ENCODE measurements around the gene PSG1.
"Not testable (repeated sequence)": the region's sequence is repeated elsewhere in the genome, so short reads cannot be mapped to it uniquely, and the experiment has no call there.

PSG1 gene

DNA sequence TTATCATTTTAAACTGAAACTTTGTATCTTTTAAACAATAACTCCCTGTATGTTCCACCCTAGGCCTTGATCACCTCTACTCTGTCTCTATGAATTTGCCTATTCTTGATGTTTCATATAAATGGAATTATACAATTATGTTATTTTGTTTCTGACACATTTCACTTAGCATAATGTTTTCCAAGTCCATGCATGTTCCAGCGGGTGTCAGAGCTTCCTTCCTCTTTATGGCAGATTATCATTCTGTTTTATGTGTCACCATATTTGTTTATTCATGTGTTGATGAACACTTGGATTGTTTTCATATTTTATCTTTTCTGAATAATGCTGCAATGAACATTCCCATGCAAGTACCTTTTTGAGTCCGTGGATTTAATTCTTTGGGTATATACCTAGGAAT, 3.2 kb upstream of the PSG1 start:
- not testable (repeated sequence) for H3K4me3 ChIP-seq, H3K27ac ChIP-seq

DNA sequence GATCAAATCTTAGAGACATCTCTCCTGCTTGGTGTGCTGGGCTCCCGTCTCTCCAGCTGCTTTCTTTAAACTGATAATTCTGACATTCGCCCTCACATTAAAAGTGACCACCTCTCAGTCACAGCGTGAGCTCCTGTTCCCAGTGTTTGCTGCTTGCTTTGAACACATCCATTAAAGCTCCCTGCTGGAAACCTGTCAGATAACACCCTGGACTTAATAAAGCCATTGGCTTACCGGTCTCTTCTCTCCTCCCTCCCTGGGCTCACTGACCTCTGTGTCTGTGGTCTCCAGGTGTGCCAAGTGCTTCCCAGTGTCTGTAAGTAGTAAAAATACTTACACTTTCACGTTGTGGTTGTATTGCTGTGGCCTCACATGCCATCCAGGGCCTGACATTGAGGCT, 2.5 kb upstream of the PSG1 start:
- not testable (repeated sequence) for H3K27ac ChIP-seq, H3K4me3 ChIP-seq

DNA sequence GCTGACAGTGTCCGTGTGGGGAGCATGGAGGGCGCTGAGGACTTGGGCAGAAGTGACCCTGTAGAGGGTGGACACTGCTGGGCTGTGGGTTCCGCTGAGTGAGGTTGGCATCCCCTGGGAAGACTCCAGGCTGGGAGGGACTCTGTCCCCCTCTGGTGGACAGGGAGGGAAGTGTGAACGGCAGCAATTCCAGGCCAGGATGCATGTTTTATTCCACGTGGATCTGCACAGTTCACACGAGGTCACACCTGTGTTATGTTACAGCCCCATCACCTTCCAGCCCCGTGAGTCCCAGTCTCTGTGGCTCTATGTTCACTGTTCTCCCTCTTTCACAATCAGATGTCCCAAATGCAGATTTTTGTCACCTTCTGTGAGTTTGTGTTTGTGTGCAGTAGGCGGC, 1.8 kb upstream of the PSG1 start:
- H3K27ac ChIP-seq, H3K4me3 ChIP-seq: not testable (repeated sequence)

- H3K4me3 ChIP-seq, H3K27ac ChIP-seq: not testable (repeated sequence)
Measured at GRCh38 chr19:42880621-42881020, 1.1 kb upstream of the PSG1 start.

DNA sequence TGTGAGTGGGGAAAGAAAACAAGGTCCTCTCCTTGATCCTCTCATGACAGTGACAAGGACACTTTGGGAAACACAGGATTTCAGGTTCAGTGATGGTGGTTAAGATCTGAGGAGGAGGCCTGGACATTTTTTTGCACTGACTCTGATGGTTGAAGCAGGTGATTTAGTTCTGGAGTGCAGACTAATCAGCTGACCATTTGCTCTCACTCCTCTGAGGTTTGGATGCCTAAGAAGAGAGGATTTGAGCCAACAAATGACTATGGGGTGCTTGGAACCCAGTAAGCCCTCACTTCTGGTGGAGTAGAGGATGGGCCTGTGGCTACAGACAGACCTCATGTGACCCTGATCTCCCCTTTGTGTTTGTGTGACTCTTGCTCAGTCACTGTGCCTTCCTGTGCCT, 2.9 kb downstream of the PSG1 start:
- H3K4me3 ChIP-seq = not testable (repeated sequence)
- H3K27ac ChIP-seq = peak overlapping the region in 1 of 21 experiments; percentile 60

DNA sequence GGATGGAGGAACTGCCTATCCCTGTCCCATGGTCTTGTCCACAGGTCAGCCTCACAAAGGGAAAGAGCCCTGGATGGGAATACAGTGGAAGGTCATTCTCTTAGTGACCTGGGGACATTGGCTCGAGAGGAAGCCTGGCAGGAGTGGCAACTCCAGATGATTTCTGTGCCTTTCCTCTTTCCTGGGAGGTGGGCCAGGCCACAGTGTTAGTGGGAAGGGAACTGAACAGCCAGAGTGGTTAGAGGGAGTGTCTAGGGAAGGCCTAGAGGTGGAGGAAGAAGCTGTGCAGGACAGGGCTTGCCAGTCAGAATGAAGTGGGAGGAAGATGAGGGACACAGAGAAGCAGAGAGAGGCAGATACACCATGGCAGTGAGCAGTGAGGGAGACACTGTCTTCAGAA, 3.6 kb downstream of the PSG1 start:
- peak overlapping the region in 6 of 21 experiments; percentile 12 to 60 (median 22) for H3K27ac ChIP-seq
- not testable (repeated sequence) for H3K4me3 ChIP-seq

DNA sequence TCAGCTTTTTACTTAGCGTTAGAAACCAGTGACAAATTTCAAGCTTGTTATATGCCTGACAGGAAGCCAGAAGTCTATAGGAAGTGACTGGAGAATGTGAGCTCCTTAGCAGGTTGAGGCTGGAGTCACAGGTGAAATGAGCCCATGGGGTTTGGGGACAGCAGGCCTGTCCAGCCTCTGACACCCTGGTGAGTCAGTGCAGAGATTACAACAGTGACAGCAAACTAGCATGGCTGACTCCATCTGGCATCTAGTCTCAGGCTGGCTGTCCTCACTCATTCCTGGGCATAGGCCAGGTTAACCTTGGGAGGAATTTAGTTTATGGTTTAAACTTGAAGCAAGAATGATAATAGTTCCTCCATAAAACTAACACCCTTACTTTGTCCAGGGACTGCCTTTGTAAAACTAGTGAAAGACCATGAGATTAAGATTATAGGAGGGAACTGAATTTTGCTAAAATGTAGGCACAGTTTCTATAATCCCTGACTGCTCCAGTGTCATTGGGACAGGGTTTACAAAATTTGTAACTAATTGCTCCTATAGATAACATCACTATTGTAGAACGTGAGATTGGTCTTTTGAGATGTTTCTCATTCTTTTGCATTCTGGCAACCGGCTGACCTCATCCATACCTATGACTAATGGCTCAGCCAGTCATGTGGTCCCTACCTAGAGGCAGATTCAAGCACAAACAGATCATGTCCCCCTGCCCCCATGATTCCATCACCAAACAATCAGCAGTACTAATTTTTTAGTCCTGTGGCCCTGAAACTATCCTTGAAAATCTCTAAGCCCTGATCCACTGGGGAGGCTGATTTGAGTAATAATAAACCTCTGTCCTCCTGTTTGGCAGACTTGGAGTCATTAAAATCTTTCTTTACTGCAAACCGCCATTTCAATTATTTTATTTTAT, 4.4 kb downstream of the PSG1 start:
- peak overlapping the region in 3 of 21 experiments; percentile 5 to 60 (median 31) for H3K27ac ChIP-seq
- not testable (repeated sequence) for H3K4me3 ChIP-seq

DNA sequence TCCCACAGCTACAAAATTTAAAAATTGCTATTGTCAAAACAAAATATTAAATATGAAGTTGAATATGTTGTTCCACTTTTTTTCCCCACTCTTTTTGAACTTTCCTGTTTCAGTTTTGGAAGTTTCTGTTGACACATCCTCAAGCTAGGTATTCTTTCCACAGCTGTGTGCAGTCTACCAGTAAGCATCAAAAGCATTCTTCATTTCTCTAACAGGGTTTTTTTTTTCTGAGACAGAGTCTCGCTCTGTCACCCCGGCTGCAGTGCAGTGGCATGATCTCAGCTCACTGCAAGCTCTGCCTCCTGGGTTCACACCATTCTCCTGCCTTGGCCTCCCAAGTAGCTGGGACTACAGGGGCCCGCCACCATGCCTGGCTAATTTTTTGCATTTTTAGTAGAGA, 5.4 kb downstream of the PSG1 start:
- H3K27ac ChIP-seq, H3K4me3 ChIP-seq: not testable (repeated sequence)

GRCh38 chr19:42872608-42873007, 6.9 kb downstream of the PSG1 start:
- Histone ChIP-seq H3K27ac (no peak overlapping the region), H3K4me3 (no peak overlapping the region)

DNA sequence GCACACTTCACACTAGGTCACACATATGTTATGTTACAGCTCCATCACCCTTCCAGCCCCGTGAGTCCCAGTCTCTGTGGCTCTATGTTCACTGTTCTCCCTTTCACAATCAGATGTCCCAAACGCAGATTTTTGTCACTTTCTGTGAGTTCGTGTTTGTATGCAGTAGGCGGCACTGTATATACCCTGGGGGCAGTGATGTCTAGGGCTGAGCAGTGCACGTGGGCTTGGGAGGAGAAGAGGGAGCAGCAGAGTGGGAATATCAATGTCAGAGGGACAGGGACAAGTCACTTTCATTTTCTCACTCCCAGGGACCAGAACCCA, 22.0 kb downstream of the PSG1 start:
- no peak overlapping the region for H3K4me3 ChIP-seq
- H3K27ac ChIP-seq = no peak overlapping the region

- H3K4me3 ChIP-seq, H3K27ac ChIP-seq: not testable (repeated sequence)
Measured at GRCh38 chr19:42856866-42857543, 22.5 kb downstream of the PSG1 start.

GRCh38 chr19:42854745-42855144, 24.8 kb downstream of the PSG1 start:
- not testable (repeated sequence) for H3K27ac ChIP-seq, H3K4me3 ChIP-seq

- peak overlapping the region in 7 of 21 experiments; percentile 53 to 71 (median 63) for H3K27ac ChIP-seq
- not testable (repeated sequence) for H3K4me3 ChIP-seq
Measured at GRCh38 chr19:42853231-42853630, 26.3 kb downstream of the PSG1 start.

DNA sequence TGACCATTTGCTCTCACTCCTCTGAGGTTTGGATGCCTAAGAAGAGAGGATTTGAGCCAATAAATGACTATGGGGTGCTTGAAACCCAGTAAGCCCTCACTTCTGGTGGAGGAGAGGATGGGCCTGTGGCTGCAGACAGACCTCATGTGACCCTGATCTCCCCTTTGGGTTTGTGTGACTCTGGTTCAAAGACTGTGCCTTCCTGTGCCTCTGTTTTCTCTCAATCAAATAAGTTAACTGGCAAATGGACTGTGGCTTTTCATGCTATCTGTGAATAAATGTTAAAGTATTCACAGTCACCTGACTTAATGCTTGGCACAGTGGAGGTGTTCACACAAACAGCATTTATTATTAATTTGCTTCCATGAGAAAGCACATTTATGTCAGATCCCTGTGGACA, 26.7 kb downstream of the PSG1 start:
- peak overlapping the region in 9 of 21 experiments; percentile 33 to 74 (median 70) for H3K27ac ChIP-seq
- not testable (repeated sequence) for H3K4me3 ChIP-seq

DNA sequence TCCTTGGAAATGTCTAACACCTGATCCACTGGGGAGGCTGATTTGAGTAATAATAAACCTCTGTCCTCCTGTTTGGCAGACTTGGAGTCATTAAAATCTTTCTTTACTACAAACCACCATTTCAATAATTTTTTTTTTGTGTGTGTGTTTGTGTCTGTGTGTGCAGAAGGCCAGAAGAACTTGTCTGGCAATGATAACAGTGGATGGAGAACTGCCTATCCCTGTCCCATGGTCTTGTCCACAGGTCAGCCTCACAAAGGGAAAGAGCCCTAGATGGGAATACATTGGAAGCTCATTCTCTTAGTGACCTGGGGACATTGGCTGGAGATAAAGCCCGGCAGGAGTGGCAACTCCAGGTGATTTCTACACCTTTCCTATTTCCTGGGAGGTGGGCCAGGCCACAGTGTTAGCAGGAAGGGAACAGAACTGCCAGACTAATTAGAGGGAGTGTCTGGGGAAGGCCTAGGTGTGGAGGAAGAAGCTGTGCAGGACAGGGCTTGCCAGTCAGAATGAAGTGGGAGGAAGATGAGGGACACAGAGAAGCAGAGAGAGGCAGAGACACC, 27.7 kb downstream of the PSG1 start:
- H3K27ac ChIP-seq = peak overlapping the region in 15 of 21 experiments; percentile 7 to 74 (median 57)
- H3K4me3 ChIP-seq = not testable (repeated sequence)

DNA sequence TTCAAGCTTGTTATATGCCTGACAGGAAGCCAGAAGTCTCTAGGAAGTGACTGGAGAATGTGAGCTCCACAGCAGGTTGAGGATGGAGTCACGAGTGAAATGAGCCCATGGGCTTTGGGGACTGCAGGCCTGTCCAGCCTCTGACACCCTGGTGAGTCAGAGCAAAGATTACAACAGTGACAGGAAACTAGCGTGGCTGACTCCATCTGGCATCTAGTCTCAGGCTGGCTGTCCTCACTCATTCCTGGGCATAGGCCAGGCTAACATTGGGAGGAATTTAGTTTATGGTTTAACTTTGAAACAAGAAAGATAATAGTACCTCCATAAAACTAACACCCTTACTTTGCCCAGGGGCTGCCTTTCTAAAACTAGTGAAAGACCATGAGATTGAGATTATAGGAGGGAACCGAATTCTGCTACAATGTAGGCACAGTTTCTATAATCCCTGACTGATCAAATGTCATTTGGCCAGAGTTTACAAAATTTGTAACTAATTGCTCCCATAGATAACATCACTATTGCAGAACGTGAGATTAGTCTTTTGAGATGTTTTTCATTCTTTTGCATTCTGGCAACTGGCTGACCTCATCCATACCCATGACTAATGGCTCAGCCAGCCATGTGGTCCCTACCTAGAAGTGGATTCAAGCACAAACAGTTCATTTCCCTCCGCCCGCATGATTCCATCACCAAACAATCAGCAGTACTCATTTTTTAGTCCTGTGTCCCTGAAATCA, 28.4 kb downstream of the PSG1 start:
- H3K4me3 ChIP-seq = no peak overlapping the region

DNA sequence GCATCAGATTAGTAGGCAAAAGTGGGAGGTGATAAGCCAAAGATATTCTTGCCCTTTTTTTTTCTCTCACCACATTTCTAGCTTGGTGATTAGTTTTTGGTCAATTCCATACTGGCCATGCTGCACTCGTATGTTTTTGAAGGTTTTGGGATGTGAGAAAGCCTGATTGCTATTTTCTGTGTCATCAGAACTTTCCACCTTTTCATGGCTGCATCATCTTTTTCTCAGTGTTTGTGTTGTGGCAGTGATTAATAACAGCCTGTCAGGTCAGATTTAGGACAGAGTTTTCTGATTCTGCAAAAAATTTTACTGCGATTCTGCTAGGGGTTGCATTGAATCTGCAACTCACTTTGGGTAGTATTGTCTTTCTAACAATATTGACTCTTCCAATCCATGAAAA, 32.9 kb downstream of the PSG1 start:
- H3K27ac ChIP-seq = no peak overlapping the region
- no peak overlapping the region for H3K4me3 ChIP-seq

More for the DNA sequence above, 28.4 kb downstream of the PSG1 start:
- H3K27ac ChIP-seq = peak overlapping the region in 13 of 21 experiments; percentile 7 to 74 (median 55)

DNA sequence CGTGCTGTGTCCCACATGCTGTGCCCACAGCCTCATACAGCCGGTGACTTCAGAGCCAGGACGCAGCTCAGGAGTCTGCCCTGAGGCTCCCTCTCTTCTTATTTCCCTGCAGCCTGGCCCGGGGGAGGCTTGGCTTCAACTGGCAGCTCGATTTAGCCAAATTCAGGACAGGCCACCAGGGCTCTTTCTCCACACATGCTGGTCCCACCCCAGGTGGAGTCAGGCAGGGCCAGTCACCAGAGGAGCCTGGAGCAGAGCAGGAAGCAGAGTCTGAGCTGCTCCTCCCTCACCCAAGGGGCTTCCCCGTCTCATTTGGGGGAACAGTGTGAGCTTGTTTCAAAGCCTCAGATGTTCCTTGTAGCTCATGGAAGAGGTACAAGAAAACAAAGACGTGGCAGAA, 35.9 kb downstream of the PSG1 start:
- H3K4me3 ChIP-seq, H3K27ac ChIP-seq: not testable (repeated sequence)

- not testable (repeated sequence) for H3K4me3 ChIP-seq, H3K27ac ChIP-seq
Measured at GRCh38 chr19:42832746-42833442, 46.6 kb downstream of the PSG1 start.

All from skin epidermis (tissue), 12 donors.